Activated CD8-positive, alpha-beta memory T cell treated with anti-CD3 and anti-CD28 coated beads, Interleukin-2, amount 50 U/mL, for 1 hour (primary cell): ENCODE results near the gene DCAF11.

Experiments used
- DNase-seq: peaks from one replicate; pipeline ENCODE4 v3.0.0-alpha.2; 2020; ENCODE audit errors: extremely low read depth

DCAF11 gene

DNA sequence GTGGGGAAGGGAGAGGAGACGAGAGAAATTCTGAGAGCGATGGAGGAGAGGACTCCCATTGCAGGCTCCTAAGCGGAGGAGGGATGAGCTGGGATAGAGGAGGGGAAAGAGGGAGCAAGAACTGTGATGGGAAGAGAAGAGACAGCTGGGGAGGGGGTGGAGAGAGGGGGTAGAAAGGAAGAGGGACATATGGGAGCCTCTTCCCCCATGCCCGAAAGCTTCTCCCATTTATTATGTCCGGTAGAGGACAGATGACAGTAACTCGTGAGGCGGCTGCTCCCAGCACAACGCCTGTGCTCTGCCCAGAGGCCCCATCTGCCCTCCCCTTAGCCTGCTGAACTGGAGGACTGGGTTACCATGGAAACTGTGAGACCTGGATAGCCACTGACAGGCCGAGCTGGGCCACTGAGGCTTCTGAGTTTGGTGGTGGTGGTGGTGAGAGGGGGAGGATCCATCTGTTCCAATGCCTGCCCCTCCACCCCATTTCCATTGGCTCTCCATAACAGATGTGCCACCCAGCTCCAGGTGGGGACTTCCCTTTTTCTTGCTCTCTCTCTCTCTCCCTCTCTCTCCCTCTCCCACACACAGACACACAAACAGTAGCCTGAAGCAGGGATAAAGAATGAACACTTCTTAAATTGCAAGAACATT lies 35.0 kb upstream of the DCAF11 start:
- no peak for DNase-seq

DNA sequence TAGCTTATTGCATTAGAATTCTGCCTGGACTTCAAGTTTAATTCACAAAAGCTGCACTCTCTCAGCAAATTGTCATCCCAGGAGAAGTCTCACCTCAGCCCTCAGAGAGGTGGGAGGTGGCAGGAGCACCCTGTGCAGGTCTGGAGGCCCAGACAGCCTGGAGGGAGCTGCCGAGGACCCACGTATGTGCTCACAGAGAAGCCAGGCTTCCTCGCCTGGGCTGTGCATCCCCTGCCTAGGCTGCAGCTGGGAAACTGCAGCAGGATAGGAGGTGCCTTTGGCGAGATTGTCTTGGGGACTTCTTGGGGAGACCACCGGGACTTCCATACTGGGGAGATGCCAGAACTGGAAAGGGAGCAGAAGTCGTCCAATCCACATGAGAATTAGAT lies 34.4 kb upstream of the DCAF11 start:
- no peak for DNase-seq

DNA sequence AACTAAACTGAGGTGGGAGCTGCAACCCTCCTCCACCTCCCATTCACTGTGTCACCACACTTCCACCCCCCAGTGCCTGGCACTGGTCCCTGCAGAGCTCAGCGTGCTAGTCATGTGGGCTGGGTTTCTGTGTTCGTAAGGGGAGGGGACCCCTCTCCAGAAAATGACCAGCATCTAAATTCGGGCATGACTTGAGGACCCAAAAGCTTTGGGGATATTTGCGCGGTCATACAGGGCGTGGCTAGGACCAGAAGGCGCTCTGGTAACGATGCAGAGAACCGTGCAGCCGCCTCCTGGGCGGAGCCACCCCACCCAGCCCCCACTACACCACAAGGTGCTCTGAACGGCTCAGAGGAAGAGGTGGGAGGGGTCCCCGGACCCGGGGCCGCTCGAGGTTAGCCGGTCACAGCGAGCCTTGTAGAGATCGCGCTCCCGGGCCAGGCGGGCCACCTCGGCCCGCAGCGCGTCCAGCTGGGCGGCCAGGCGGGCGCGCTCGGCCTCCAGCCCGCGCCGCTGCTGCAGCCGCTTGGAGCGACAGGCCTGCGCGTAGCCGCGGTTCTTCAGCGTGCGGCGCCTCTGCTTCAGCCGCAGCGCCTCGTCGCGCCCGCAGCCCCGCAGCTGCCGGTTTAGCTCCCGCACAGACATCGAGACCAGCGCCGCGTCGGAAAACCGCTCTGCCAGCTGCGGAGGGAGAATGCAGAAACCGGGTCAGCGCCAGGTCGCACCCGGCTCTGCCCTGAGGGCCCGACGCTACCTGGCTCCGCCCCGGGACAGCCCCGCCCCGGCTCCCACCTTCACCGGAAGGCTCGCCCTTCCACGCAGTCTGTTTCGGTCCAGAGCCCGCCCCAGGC lies 33.5 kb upstream of the DCAF11 start:
- DNase-seq, result no peak

DNA sequence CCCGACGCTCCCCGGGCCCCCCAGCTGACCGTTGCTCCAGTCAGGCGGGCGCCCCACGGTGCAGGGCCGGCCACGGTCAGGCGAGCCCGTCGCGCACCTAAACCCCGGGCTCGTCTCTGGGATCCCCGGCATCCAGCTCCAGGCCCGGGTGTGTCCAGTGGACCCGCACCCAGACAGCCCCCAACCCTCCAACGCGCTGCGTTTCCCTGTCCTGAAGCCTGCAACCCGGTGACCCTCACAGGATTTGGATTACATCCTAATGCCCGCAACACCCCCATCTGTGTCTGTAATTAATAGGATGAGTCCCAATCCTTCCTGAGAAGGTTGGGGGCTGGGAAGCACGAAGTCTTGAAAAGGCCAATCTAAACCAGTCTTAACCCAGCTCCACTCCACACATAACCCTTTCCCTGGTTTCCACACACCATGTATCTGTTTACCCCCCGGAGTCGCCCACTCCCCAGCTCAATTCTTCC lies 32.8 kb upstream of the DCAF11 start:
- no peak for DNase-seq

DNA sequence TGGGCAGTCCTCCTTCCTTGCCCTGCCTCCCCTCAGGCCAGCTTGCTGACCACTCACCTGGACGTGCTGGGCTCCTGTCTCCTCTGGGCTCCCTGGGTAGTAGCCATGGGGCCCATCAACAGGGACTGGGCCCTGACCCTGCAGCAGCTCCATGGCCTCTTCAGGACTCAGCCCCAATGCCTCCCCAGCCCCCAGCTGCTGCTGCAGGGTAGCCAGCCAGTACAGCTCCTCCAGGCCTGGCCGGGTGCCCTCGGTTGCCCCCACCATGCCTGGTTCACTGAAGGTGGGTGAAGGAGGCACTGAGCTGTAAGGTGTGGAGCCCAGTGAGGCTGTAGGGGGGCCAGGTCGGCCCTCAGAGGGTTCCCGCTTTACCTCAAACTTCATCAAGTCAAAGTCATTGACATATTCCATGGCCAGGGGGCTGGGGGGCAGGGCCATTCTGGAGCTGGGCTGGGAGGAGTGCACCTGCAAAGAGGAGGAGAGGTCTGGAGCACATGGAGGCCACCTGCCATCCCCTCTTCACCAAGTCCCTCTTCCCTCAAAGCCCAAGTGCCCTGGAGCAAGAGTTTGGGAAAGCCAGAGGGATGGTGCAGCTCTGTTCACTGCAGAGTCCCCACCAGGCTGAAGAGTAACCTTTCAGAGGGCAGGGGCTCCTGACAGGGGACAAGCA lies 32.0 kb upstream of the DCAF11 start:
- no peak for DNase-seq

DNA sequence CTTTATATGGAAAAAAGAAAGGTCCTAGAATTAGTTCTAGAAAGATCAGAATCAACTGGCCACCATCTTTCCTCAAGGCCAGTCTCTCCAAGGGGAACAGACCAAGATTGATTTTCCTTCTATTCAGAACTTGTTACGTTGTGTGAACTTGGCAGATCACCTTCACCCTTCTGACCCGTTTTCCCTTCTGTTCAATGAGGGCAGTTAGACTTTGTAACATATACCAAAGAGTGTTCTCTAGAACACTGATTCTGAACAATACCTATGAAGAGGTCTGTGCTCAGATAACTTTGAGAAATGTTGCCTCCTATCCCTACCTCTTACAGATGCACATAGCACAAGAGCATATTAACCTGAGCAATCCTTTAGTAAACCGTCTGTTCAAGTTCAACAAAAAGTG lies 31.1 kb upstream of the DCAF11 start:
- no peak for DNase-seq

DNA sequence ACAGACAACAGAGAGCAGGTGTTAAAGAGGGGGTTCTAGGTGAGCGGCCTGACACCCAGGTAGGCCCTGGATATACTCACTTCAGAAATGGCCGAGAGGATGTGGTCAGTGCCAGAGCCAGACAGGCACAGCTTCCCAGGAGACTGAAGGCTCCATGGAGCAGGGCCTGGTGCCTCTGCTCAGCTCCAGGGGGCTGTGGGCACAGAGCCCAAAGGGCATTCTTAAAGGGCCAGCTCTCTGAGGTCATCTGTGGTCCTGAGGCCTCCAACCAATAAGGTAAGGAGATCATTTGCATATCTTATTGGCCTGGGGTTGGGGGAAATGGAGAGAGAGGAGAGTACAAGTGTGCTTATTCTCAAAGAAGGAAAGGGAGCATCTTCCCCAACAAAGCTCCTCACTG lies 30.1 kb upstream of the DCAF11 start:
- no peak for DNase-seq

DNA sequence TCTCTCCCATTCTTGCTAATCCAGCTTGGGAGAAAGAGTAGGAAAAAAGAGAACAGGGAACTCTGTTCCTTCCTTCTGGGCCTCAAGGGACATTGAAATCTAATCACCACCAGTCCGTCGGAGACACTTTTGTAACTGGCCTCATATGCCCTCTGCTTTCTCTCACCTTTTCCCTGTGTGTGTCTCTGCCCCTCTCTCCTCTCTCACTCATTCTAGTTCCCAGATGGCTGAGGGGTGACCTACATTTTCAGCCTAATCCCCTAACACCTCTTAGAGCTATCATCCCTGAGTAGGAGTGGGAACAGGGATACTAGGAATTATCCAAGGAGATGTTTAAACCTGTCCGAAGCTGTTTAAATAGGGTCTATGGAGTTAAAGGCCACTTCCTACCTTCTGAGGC lies 29.4 kb upstream of the DCAF11 start:
- DNase-seq, result no peak

DNA sequence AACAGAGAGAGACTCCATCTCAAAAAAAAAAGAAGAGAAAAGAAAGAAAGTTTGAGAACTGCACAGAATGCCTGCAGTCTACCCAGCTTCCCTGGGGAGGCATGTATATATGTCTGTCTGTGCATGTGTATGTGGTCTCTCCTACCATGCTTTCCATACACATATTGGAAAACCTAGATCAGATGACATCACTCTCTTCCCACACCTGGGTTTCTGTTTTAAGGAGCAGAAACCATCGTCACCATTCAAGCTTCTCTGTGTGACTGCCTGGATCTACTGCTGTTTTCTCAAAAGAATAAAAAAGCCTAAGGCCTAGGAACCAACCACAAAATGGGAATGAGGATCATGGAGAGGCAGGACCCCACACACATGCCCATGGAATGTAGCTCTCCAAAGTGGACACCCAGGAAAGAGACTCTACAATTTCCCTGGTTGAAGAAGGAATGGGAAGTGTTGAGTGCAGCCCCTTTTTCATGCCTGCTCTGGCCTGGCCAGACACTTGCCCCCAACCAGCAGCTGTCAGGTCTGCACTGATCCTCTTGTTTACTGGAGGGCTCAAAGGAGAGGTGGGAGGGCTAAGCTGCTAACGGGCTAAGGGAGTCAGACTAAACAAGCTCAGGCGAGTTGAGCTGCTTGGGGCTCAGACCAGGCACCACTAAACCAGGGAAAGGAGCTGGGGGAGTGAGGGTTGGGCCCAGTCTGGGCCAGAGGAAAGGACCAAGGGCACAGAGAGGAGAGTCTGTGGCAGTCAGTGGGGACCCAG lies 28.2 kb upstream of the DCAF11 start:
- no peak for DNase-seq

DNA sequence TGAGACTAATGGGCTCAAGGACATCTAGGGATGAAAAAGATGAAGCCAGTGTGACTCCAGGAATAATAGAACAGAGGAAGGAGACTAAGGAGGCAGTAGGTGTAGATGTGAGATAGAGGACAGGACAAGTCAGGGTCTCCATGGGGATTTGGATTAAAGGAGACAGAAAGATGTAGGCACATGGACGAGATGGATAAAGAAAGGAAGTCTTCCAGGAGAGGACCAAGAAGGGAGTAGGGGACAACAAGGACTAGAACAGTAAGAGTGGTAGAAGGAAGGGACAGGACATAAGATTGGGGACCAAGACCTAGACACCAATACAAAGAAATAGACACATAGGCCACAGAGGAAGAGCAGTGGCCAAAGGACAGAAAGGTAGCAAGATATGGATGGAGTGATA lies 27.6 kb upstream of the DCAF11 start:
- DNase-seq, result no peak

DNA sequence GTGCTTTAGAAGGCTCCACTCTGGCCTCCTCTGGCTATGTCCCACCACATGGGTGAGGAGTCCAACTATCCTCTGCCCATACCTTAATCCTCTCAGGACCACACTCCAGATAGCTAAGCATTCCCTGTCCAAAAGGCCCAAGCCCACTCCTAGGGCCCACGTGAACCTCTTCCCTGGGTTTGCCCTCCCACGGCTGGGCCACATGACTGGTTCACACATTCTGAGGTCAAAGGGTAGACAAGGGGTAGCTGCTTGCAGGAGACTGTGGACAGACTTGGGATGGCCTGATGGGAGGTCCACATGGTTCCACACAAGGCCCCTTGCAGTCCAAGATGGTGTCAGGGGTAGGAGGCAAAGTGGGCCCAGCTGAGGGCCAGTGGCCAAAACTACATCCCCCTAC lies 26.5 kb upstream of the DCAF11 start:
- no peak for DNase-seq

DNA sequence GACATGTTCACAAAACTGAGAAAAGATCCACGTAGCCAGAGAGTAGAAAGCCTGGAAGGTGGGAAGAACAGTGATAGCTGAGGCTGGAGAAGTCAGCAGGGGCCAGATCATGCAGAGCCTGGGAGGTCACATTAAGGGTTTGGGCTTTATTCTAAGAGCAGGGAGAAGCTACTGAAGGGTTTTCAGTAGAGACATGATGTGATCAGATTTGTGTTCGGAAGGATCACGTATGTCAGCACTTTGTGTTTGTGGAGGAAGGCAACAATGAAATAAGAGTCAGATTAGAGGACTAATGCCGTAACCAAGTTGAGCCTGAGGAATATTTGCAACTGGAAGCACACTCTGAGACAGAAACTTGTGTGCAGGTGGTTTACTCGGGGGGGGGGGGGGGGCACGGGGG lies 24.7 kb upstream of the DCAF11 start:
- DNase-seq, result no peak

DNA sequence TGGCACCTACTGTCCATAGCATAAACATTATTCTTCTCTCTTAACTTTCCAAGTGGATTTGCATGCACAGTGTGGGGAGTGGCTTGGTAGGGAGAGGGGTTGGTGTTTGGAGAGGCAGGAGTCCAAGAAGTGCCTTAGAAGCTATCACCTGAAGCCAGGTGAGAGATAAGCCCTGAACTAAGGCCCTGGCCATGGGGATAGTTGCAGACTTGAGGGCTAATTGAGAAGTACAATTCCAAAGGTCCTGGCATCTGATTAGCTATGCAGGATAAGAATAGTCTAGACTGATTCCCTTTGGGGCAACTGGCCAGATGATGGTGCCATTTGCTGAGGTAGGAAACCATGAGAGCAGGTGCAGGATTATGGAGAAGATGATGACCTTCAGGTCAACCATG lies 22.5 kb upstream of the DCAF11 start:
- DNase-seq, result no peak

DNA sequence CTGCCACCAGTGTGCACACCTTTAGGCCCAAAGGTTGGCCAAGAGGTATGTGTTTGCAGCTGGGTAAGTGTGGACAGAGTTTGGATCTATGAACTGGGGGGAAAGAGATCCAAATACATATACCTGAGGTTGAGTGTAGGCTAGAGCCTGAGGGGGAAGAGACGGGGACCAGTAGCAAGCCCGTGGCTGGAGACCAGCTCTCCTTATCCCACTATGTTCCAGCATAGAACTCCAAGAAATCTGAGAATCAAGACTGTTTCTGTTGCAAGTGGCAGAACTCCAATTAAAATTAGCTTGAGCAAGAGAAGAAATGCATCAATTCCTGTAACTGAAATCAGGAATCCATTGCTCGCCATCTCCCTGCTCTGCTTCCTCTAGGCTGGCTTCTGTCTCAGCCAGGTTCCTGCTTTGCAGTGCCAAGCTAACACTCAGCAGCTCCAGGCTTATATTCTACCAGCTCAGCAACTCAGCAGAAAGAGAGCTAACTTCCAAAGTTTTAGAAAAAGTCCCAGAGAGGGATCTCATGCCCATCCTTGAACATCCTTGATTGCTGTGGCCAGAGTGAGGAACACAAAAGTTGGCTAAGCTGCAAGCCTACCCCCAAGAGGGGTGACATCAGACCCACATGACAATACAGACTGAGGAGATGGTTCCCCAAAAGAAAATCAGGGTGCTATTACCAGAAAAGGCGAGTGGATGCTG lies 21.9 kb upstream of the DCAF11 start:
- DNase-seq, result no peak

DNA sequence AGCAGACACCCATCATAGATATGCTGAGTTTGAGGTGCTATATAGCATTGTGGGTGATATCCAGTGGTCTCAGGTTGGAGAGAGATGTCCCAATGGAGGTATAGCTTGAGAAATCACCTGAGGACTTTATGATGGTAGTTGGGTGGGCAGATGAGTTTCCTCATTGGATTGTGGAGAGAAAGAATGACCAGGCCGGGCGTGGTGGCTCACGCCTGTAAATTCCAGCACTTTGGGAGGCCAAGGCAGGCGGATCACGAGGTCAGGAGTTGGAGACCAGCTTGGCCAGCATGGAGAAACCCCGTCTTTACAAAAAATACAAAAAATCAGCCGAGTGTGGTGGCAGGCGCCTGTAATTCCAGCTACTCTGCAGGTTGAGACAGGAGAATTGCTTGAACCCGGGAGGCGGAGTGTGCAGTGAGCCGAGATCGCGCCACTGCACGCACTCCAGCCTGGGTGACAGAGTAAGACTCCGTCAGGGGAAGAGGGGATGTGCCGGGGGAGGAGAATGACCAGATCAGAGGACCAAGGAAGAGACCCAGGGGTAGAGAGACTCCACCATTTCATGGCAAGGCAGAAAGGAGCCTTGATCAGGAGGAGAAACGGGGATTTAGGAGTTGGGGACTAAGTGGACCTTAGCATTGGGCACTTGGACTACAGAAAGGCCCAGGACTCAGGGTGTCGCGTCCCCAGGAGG lies 21.2 kb upstream of the DCAF11 start:
- no peak for DNase-seq

DNA sequence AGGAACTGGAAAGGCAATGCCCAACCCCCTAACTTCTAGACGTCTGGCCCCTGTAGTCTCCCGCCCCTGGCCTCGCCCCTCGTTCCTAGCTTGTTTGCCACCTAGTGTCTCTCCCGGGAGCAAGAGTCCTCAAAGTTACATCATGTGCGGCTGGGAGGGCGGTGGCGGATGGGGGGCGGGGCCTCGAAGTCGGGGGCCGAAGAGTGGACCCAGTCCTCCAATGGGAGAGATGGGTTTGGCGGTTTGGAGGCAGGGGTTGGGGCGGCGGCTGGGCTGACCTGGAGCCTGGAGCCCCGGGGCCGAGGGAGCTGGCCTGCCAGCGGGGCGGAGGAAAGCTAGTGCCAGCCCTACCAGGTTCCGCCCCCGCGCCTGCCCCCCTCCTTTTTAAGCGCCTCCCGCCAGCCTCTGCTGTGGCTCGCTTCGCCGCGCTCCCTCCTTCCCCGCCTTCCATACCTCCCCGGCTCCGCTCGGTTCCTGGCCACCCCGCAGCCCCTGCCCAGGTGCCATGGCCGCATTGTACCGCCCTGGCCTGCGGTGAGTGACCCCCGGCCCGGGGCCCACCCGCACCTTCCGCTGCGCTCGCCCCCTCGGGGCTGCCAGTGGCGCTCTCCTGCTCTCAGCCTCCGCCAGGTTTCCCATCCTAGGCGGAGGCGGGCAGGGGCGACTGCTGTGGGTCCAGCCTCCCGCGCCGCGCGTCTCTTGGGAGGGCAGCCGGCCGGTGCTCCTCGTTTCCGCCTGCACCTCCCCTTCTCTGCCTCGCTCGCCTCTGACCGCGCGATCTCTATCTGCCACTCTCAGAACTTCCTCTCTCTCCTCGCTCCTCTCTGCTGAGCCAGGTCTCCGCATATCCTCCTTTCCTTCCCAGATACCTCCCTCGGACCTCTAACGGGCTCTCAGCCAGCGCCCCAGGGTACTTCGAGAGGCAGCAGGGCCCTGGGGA lies 20.4 kb upstream of the DCAF11 start, which contains the start of gene PCK2:
Gene PCK2 (plus strand): TSS at position 411 of the 940 bp plus-strand sequence. CDS start 95 bp downstream, at position 506.
- DNase-seq, result no peak

DNA sequence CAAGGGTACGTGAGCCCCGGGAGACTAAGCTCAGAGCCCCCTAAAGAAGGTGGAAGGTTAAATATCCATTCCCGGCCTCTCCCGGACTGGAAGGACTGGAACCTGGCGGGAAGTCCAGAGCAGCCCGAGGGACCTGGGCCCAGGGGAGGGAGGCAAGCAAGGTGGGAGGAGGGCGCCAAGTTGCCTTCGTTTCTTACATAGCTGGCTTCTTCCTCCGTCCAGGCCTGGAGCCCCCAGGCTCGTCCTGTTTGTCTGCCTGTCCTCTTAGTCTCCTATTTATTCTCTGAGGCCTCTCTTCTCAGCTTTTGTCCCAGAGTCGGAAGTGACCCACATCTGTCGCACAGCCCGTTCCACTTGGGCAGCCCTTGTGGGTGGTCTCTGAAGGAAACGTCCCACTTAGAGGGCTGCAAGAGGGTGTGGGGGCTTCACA lies 19.7 kb upstream of the DCAF11 start:
- no peak for DNase-seq

DNA sequence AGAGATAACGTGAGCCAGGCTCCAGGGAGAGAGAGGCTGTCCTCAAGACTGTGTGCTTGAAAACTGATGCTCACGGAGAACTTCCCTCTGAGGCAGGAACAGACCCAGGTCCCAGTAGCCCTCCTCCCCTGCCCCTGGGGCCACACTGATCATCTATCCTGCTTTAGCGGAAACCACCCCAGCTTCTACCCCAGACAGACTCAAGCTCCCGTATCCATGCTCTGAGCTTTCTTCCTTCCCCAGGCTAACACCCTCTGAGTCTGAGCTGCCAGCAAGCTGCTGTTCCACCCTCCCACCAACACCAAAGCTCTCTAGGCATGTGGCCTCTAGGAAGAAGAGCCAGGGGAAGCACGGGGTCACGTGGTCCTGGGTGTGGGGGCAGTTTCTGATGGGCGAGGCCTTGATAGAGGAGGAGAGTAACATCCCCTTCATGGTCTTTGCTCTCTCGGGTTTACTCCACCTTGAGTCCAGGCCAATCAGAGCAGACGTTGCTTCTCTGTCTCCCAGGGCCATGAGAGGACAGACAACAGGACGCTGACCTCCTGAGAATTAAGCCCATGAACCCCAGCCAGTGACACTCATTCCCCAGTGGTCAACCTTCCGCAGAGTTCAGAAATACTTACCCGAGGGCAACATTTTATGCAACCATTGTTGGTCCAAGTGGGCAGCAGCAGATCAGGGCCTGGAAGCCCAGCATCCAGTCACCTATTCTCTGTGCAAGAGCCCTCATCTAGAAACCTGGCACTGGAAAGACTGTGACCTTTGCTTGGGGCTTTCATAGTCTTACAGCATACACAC lies 19.1 kb upstream of the DCAF11 start:
- no peak for DNase-seq
